ENCODE results near the gene INAFM1.

INAFM1 gene

GRCh38 chr19:47313754-47314295, 39.1 kb downstream of the INAFM1 start:
- DNase-seq, result peak; percentile 30

GRCh38 chr19:47315125-47315821, 40.6 kb downstream of the INAFM1 start:
- DNase-seq, result peak; percentile 99

GRCh38 chr19:47316513-47316912, 41.8 kb downstream of the INAFM1 start:
- DNase-seq, result peak; percentile 51

- no peak for DNase-seq
Measured at GRCh38 chr19:47319923-47320871, 45.5 kb downstream of the INAFM1 start.

- peak; percentile 48 for DNase-seq
Measured at GRCh38 chr19:47321630-47322029, 46.9 kb downstream of the INAFM1 start.

GRCh38 chr19:47322058-47322457, 47.4 kb downstream of the INAFM1 start:
- peak; percentile 92 for DNase-seq

- no peak for DNase-seq
Measured at GRCh38 chr19:47323409-47323808, 48.7 kb downstream of the INAFM1 start.

GRCh38 chr19:47323872-47324271, 49.2 kb downstream of the INAFM1 start:
- DNase-seq, result no peak

- DNase-seq, result peak; percentile 95
Measured at GRCh38 chr19:47324502-47324901, 49.8 kb downstream of the INAFM1 start.
